DOHH2 (cell line): ENCODE measurements around the gene DLGAP1.

Experiments used
- EZH2phosphoT487 ChIP-seq: fragments of 200-600 bp; sonication (generic); IDR thresholded peaks from 2 replicates; pipeline ENCODE4 v1.6.1; 2017; ENCODE audit warnings: borderline replicate concordance, mild to moderate bottlenecking, antibody characterized with exemption, low read length, moderate library complexity, mixed read lengths
- TF ChIP-seq, protein P1 (sequence below): fragments of 200-600 bp; sonication (generic); IDR thresholded peaks from one replicate; pipeline ENCODE4 v1.5.1; 2014; ENCODE audit warnings: antibody characterized with exemption, mild to moderate bottlenecking, low read depth, low read length; ENCODE audit not compliant: poor library complexity, severe bottlenecking

- TF ChIP-seq, protein P1, sequence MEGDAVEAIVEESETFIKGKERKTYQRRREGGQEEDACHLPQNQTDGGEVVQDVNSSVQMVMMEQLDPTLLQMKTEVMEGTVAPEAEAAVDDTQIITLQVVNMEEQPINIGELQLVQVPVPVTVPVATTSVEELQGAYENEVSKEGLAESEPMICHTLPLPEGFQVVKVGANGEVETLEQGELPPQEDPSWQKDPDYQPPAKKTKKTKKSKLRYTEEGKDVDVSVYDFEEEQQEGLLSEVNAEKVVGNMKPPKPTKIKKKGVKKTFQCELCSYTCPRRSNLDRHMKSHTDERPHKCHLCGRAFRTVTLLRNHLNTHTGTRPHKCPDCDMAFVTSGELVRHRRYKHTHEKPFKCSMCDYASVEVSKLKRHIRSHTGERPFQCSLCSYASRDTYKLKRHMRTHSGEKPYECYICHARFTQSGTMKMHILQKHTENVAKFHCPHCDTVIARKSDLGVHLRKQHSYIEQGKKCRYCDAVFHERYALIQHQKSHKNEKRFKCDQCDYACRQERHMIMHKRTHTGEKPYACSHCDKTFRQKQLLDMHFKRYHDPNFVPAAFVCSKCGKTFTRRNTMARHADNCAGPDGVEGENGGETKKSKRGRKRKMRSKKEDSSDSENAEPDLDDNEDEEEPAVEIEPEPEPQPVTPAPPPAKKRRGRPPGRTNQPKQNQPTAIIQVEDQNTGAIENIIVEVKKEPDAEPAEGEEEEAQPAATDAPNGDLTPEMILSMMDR = no peak
- no peak for TF ChIP-seq EZH2phosphoT487
Observed at GRCh38 chr18:3494569-3494968, 960.5 kb downstream of the DLGAP1 start.
